Activated naive CD4-positive, alpha-beta T cell (primary cell): ENCODE data around the gene NYNRIN.

Experiments used
- DNase-seq, 4 experiments: peaks; one replicate each; lab custom pipeline; 2025; lab: John Stamatoyannopoulos, UW

NYNRIN gene

GRCh38 chr14:24415421-24416253 is 16.8 kb downstream of the NYNRIN start:
- DNase-seq, result no peak

- no peak for DNase-seq
Measured at GRCh38 chr14:24416254-24416931, 17.6 kb downstream of the NYNRIN start.

- DNase-seq, result no peak
Measured at GRCh38 chr14:24416932-24417619, 18.3 kb downstream of the NYNRIN start.

- DNase-seq, result no peak
Measured at GRCh38 chr14:24417832-24418491, 19.2 kb downstream of the NYNRIN start.

GRCh38 chr14:24418492-24418873 is 19.7 kb downstream of the NYNRIN start:
- DNase-seq, result no peak

GRCh38 chr14:24422261-24422660 is 23.5 kb downstream of the NYNRIN start:
- no peak for DNase-seq

- no peak for DNase-seq
Measured at GRCh38 chr14:24422694-24423601, 24.1 kb downstream of the NYNRIN start.

GRCh38 chr14:24425704-24426103 is 26.9 kb downstream of the NYNRIN start:
- DNase-seq, result no peak

- no peak for DNase-seq
Measured at GRCh38 chr14:24426150-24426911, 27.5 kb downstream of the NYNRIN start.

- DNase-seq, result peak in 2 of 4 experiments; percentile 14 to 18
Measured at GRCh38 chr14:24426912-24427536, 28.2 kb downstream of the NYNRIN start.

- no peak for DNase-seq
Measured at GRCh38 chr14:24427537-24428508, 29.0 kb downstream of the NYNRIN start.

GRCh38 chr14:24428628-24429394 is 30.0 kb downstream of the NYNRIN start:
- no peak for DNase-seq

- peak; percentile 62 to 83 (median 70) for DNase-seq
Measured at GRCh38 chr14:24429395-24430142, 30.8 kb downstream of the NYNRIN start, which contains the start of the genes CBLN3 and KHNYN. CBLN3 (minus strand) TSS chr14:24429668; CDS start chr14:24429054, 614 bp downstream. KHNYN (plus strand) TSS chr14:24429954; CDS start chr14:24430731, 777 bp downstream.

- peak in 2 of 4 experiments; percentile 29 to 43 for DNase-seq
Measured at GRCh38 chr14:24430143-24430681, 31.4 kb downstream of the NYNRIN start.

GRCh38 chr14:24430682-24431568 is 32.1 kb downstream of the NYNRIN start:
- peak in 1 of 4 experiments; percentile 31 for DNase-seq
